ENCODE data around the gene TRANK1.

- TF ChIP-seq CTCF (IDR thresholded peaks at IDR 0.05) (no peak), POLR2A (IDR thresholded peaks at IDR 0.05) (no peak), POLR2AphosphoS5 (IDR thresholded peaks at IDR 0.05) (no peak)
Observed at GRCh38 chr3:36920884-36921567, 23.8 kb downstream of the TRANK1 start.

Data from prostate gland (tissue), 2 donors.